CD4-positive, alpha-beta T cell treated with Interleukin-15 for 1 hour (primary cell): ENCODE measurements around the gene ADGRA1.

Experiments used
- DNase-seq: peaks from one replicate; pipeline ENCODE4 v3.0.0-alpha.2; 2020

The ADGRA1 gene

GRCh38 chr10:133114726-133115452 is 27.2 kb downstream of the ADGRA1 start:
- no peak for DNase-seq

- DNase-seq: no peak
These were observed 27.7 kb downstream of the ADGRA1 start for GRCh38 chr10:133115453-133115842.

DNA sequence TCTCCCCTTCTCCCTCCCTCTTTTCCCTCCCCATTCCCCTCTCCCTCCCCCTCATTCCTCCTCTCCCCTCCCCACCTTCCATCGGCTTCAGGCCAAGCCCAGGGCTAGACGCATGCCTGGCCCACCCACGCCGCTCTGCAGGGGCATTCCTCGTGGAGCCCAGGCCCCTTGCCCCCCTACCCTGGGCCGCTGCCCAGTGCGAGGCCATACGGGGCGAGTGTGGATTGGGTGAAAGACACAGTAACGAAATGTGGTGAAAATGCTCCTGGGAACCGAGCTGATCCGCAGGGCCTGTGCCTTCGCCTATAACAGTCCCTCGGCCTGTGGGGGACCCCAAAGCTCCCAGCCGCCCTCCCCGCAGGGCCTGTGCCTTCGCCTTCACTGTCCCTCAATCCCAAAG is 28.3 kb downstream of the ADGRA1 start:
- DNase-seq: no peak

DNA sequence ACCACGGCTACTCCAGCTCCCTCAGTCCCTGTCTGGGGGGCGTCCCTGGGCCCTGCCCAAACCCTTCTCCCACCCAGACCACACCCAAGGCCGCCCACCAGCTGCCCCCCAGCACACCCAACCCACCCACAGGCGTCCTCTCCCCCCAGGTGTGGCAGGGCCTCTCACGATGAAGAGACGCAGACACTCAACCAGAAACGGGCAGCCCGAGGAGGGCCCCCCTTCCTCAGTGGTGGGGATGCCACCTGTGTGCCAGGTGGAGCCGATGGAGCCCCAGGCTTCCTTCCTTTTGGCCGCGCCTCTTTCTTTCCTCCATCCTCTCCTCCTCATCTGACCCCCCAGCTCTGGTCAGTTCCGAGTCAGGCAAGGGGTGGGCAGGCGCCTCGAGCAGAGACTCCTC is 28.7 kb downstream of the ADGRA1 start:
- no peak for DNase-seq

GRCh38 chr10:133117036-133117687 is 29.4 kb downstream of the ADGRA1 start:
- no peak for DNase-seq

DNA sequence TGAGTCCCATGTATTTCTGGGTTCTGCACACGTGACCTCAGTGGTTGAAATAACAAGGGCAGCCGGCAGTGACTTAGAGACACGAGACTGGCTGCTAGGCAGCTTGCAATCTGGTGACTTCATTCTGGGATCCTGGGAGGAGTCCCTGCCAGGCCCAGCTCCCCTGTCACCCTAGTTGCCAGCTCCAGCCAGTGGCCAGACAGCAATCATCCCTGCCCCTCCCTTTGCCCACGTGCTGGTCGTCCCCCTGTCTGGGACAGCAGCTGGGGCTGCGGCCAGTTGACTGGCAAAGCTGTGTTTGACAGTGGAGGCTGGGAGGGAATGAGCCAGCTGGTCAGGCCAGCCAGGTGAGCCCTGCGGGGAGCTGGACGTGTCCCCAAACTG is 30.0 kb downstream of the ADGRA1 start:
- DNase-seq: no peak

DNA sequence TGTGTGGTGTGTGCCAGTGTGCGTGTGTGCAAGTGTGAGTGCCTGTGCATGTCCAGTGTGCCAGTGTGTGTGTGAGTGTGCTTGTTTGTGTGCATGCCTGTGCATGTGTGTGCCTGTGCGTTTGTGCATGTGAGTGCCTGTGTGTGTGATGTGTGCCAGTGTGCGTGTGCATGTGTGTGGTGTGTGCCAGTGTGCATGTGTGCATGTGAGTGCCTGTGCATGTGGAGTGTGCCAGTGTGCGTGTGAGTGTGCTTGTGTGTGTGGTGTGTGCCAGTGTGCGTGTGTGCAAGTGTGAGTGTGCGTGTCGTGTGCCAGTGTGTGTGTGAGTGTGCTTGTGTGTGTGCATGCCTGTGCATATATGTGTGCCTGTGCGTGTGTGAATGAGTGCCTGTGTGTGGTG is 33.8 kb downstream of the ADGRA1 start:
- DNase-seq: no peak

- DNase-seq: no peak
These were observed 34.6 kb downstream of the ADGRA1 start for GRCh38 chr10:133122171-133122935.

DNA sequence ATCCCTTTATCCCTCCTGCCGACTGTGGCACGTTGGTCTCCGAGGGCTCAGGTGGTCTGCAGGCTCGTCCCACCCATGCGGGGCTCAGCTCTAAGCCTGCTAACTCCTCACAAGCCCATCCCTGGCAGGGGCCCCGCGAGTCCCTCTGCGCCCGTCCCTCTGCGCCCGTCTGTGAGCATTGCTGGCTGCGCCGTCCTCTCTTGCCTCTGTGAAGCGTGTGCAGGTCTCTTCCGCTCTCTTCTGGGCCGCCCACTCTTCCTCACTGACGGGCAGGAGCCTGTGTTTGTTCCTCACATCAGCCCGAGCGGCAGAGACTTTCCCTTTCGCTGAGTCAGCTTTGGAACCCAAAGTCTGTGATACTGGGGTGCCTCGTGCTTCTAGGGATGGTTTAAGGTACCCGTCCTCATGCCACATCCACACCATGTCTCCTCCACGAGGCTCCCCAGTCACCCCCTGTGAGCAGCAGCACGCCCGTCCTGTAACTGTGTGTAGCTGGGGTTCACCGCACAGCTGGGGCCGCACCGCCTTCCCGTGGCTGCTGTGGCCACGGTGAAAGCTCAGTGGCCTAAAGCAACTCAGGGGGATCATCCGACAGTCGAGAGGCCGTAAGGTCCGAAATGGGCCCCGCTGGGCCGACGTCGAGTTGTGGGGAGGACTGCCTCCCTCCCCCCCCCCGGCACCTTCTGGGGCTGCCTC is 35.5 kb downstream of the ADGRA1 start:
- no peak for DNase-seq

DNA sequence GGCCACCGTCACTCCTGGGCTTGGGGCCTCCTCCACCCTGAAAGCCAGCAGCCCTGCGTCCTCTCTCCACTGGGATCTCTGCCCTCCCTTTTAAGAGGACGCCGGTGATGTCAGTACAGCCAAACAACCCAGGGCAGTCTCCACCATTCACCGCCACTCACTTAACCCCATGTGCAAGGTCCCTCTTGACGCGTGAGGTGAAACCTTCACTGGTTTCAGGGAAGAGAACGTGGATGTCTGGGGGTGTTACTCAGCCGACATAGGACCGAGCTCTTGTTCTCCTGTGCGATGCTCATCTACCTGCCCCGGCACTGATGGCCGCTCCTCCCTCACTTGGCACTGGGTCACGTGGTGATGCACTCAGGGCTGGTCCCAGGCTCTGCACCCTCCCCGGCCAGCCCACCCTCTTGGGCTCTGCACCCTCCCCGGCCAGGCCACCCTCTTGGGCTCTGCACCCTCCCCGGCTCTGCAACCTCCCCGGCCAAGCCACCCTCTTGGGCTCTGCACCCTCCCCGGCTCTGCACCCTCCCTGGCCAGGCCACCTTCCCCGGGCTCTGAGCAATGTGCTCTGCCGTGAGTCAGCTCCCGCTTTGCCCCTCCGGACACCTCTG is 36.1 kb downstream of the ADGRA1 start:
- DNase-seq: no peak

DNA sequence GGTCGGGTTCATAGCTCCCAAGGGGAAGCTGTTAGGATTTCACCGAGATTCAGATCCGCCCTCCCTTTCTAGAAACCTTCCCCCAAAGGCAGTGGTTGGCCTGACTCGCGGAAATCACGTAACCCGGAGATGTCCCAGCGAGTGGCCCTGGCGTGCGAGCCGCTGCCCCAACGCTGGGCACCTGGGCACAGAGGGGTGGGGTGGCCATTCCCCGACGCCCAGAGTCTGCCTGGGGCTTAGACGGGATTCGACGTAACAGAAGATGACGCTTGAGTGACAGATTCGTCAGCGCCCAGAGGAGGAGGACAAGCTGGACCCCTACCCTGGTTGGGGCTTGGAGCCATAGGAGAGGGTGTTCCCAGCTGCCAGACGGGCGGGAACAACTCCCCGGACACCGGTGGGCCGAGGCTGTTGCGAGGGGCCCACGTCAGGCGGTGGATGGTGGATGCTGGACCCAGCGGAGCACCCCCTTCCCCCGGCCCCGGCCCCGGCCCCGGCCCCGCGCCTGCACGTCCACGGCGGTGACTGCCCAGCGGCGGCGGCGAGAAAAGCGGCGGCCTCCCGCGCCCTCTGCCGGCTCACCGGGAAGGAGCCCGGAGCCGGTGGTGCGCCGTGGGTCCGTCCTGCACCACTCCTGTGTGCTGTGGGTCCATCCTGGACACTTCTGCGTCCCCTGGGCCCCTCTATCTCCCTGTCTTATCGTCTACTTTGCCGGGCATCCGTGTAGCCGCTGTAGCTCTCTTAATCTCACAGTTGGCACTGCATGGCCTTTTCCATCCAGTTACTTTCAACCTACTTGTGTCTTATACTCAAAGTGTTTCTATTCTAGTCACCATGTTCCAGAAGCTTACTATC is 36.9 kb downstream of the ADGRA1 start:
- DNase-seq: peak; percentile 16

GRCh38 chr10:133125901-133126300 is 38.2 kb downstream of the ADGRA1 start:
- DNase-seq: no peak

DNA sequence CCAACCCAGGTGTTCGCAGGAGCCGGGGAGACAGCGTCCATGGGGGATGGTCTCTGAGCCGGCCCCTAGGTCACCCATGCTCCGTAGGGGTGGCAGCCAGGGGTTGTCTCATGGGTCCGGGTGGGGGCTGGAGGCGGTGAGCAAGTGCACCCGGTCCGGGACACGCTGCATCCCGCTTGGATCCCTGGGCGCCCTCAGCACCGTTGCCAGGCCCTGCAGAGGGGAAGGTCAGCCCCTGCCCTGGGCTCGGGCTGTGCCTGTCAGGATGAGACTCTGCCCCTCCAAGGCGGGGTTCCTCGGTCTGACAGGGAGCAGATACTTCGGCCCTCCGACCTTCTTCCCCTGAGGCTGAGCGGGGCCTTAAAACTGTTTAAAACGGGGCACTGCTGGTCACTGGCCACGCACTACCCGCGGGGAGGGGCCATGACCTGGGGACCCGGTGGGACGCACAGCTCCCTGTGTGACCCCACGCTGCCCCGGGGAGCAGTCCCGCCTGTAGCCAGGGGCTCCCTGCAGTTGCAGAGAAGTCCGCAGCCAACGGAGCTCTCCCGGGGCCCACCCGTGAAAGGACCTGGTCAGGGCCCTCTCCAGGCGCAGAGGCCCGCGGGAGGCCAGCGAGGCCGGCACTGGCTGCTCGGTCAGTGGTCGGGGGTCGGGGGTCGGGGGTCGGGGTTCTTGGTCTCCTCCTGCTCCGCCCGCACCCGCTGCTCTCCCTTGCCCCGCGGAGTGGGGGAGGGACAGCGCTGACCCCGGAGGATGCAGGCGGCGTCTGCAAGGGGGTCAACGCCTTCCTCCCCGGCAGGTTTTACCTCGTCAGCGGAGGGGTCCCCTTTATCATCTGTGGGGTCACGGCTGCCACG is 38.9 kb downstream of the ADGRA1 start:
- DNase-seq: peak; percentile 10

- no peak for DNase-seq
These were observed 39.8 kb downstream of the ADGRA1 start for GRCh38 chr10:133127291-133128125.

GRCh38 chr10:133128126-133129070 is 40.7 kb downstream of the ADGRA1 start:
- DNase-seq: no peak

DNA sequence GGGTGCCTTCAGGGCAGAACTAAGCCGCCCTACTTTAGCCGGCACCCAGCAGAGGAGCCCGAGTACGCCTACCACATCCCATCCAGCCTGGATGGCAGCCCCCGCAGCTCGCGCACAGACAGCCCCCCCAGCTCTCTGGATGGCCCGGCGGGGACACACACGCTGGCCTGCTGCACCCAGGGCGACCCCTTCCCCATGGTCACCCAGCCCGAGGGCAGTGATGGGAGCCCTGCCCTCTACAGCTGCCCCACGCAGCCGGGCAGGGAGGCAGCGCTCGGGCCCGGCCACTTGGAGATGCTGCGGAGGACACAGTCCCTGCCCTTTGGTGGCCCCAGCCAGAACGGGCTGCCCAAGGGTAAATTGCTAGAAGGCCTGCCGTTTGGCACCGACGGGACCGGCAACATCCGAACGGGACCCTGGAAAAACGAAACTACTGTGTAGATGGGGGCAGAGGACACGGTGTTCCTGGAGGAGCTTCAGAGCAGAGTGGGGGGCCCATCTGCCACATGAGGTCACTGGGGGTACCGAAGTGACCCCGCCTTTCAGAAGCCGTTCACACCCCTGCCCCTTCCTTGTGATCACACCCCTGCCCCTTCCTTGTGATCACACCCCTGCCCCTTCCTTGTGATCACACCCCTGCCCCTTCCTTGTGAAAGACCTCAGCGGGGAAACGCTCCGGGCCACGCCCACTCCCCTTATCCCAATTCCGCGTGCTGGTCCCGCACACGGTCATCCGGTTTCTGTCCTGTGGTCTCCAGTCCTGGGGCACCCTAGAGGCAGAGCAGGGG is 41.5 kb downstream of the ADGRA1 start:
- DNase-seq: no peak

GRCh38 chr10:133129859-133130495 is 42.3 kb downstream of the ADGRA1 start:
- no peak for DNase-seq
